Peyer's patch (tissue), 4 donors: Measurements from ENCODE around the gene LYL1.

Experiments
- POLR2A ChIP-seq, 2 donors: fragments of 450-650 bp; IDR thresholded peaks; one replicate each; pipeline ENCODE4 v1.5.1; 2017; ENCODE audit warnings: antibody characterized with exemption in 2 of 2, mild to moderate bottlenecking in 2 of 2, moderate library complexity in 2 of 2
- TF ChIP-seq, protein P1 (sequence below), 6 experiments: fragments of 450-650 bp in 4 of 6; fragments of 200-600 bp in 2 of 6; sonication (generic) in 1 of 6; IDR thresholded peaks; one replicate each; pipeline ENCODE4 v1.5.1; 2017 to 2019; ENCODE audit warnings: antibody characterized with exemption in 6 of 6, mild to moderate bottlenecking in 3 of 6, moderate library complexity in 1 of 6

DNA sequence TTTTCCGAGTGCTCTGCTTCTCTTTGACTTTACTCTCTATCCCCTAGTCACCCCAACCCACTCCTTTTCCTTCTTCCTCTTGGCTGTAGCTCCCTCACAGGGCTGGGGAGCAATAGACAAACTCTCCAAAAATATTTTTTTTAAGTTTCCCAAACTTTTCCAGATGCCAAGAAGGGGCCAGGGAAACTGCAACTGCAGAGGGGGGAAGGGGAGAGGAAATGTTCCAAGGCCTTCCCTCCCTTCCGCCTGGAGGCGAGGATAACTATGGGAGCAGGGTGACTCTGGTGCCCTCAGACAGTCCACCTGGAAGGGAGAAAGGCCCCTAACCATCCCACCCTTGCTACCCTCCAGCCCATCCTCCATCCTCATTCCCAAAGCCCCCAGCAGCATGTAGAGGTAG lies 49.4 kb downstream of the LYL1 start:
- TF ChIP-seq, protein P1, sequence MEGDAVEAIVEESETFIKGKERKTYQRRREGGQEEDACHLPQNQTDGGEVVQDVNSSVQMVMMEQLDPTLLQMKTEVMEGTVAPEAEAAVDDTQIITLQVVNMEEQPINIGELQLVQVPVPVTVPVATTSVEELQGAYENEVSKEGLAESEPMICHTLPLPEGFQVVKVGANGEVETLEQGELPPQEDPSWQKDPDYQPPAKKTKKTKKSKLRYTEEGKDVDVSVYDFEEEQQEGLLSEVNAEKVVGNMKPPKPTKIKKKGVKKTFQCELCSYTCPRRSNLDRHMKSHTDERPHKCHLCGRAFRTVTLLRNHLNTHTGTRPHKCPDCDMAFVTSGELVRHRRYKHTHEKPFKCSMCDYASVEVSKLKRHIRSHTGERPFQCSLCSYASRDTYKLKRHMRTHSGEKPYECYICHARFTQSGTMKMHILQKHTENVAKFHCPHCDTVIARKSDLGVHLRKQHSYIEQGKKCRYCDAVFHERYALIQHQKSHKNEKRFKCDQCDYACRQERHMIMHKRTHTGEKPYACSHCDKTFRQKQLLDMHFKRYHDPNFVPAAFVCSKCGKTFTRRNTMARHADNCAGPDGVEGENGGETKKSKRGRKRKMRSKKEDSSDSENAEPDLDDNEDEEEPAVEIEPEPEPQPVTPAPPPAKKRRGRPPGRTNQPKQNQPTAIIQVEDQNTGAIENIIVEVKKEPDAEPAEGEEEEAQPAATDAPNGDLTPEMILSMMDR (IDR thresholded peaks at IDR 0.05): no peak
- TF ChIP-seq POLR2A (IDR thresholded peaks at IDR 0.05): no peak
